ENCODE measurements around the gene ACTRT1. TPM values are rescaled to one million over a fixed set of nuclear protein-coding genes. Genes with fewer than 3 reads are reported as not detected.

ACTRT1 gene
- not detected in 2 replicates for total RNA-seq

DNA sequence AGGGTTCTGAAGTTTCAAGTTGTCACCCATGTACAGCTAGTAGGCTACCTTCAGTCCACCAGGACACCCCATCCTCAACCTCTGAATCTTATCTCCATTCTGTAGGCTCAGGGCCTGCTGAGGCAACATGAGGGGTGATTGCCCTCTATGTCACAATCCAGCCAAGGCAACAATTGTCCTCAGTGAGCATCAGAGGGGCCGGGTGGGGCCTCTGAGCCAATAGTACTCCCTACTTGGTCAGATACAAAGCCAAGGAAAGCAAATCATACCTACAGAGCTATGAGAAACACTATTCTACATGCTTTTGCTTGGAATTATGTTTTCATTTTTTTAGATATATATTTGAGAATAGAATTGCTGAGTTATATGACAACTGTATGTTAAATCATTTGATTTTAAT, at the start of gene ACTRT1:
Gene ACTRT1 (minus strand): TSS at position 101 of the 400 bp plus-strand sequence. CDS start 197 bp downstream, outside the sequence.

